Suppressor macrophage treated with lipopolysaccharide for 4 hours (primary cell): ENCODE results near the gene DCAF4.
"Not testable (repeated sequence)": the region's sequence is repeated elsewhere in the genome, so short reads cannot be mapped to it uniquely, and the experiment has no call there.

ENCODE experiments used
- DNase-seq: peaks from one replicate; pipeline ENCODE4 v3.0.0-alpha.2; 2020

Gene DCAF4

DNA sequence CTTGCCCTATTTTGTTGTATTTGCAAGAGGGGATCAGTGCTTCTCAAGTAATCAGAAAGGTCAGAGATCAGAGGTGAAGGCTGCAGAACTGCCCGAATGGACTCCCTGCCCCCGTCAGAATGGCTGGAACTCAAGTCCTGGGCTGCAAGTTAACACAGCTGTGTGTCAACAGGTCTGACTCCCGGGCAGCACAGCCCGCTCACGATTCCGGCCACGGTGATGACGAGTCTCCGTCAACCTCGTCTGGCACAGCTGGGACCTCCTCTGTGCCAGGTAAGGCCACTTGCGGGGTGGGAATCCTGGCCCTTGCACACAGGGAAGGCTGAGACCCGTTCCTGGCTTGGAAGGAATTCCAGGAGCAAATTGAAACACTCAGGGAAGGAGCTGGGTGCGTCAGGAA, 13.4 kb downstream of the DCAF4 start:
- DNase-seq = no peak

GRCh38 chr14:72941286-72941985, 15.2 kb downstream of the DCAF4 start:
- DNase-seq = no peak

DNA sequence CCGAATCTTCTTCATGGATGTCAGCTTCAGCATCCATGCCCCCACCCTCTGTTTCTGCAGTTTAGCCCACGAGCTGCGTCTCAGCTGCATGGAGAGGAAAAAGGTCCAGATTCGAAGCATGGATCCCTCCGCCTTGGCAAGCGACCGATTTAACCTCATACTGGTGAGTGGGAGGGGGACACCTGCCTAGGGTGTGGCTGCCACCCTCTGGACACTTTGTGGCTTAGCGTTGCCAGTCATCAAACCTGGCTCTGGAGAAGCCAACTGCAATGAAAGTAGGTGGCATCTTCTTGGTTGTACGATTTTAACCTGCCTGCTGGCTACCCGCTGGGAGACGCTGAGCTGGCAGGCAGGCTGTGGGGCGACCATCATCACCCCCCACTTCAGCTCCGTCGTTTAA, 16.7 kb downstream of the DCAF4 start:
- DNase-seq = no peak

DNA sequence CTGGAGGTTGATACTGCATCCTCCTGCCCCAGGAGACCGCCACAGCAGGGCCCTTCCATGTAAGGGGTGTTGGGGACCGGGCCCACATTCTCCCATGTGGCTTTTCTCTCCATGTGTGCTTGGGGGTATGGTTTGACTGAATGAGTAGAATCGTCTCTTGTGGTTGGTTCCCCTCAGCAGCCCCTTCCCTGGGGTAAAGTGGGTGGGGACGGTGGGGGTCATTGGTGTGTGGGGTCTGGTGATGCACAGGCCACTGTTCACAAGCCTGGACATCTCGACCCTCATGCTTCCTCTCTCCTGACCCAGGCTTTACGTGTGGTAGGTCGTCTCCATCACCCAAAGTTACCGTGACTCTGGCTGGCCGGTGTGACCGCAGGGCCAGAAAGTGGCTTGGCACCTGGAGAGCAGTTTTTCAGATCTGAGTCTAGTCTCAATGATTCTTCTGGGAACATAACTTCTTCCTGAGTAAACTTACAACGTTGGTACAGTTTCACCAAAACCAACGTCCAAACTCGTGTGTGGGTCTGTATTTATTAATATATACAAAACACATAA, 17.7 kb downstream of the DCAF4 start:
- DNase-seq = no peak

GRCh38 chr14:72945356-72946027, 19.2 kb downstream of the DCAF4 start:
- peak; percentile 22 for DNase-seq

DNA sequence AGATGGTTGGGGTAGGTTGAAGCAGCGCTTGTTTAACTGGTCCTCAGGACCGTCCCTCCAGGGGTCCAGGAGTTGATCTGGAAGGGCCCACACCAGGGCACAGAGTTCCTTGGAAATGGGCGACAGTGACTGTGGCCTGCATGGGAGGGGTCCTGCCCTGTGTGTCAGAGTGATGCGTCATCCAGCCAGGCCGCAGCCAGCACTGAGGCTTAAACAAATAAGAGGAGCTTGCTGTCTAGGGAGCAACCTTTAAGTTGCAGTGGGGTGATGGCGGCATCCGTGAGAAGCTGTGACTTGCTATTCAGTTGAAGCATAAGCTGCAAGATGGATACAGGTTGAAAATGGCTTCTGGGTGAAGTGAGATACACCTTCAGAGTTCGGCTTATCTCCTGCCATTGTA, 20.2 kb downstream of the DCAF4 start:
- no peak for DNase-seq

- no peak for DNase-seq
These were observed 21.3 kb downstream of the DCAF4 start for GRCh38 chr14:72947366-72948160.

- DNase-seq = peak; percentile 72
These were observed 22.3 kb downstream of the DCAF4 start for GRCh38 chr14:72948481-72949138.

DNA sequence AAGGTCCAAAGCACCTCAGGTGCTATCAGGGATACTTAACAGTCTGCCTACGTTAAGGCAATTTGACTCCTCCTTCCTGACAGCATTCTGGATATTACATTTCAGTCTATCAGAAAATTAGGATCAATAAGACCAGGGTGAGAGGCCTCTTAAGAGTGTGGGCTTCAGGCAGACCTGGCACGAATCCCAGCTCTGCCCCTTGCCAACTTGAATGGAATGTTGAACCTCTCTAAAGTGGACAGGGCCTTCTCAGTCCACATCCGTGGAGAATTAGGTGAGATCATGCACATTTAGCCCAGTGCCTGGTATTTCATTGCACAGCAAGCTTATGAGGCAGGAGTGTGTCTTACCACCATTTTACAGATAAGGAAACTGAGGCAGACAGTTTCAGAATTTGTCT, 25.9 kb downstream of the DCAF4 start:
- DNase-seq = no peak

- not testable (repeated sequence) for DNase-seq
These were observed 30.5 kb downstream of the DCAF4 start for GRCh38 chr14:72956741-72957140.

DNA sequence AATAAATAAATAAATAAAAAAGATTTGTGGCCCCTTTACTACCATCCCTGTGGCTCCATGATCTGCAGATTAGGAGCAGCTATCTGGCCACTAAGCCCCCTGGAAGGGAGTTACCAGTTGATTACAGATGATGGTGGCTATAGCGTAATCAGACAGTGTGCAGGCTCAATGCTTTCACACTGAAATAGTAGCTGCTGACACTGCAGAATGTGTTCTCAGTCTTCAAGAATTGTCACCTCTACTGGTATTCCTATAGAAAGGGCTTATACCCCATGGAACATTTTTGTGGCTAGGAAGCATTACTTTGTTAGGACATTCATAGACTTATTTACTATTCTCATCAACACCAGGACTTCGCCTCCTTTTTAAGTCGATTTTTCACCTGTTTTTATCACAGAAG, 30.9 kb downstream of the DCAF4 start:
- no peak for DNase-seq

DNA sequence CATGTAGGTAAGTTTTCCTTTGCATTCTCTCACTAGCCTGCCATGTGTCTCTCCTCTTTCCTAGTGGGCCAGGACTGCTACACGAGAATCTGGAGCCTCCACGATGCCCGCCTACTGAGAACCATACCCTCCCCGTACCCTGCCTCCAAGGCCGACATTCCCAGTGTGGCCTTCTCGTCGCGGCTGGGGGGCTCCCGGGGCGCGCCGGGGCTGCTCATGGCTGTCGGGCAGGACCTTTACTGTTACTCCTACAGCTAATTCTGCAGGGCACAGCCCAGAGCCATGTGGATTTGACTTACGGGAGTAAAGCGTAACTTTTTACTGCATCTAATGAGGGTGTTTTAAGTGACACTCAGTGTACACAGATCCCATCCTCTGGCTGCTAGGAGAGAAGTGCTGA, 32.3 kb downstream of the DCAF4 start:
- no peak for DNase-seq

- not testable (repeated sequence) for DNase-seq
These were observed 34.8 kb downstream of the DCAF4 start for GRCh38 chr14:72961016-72961415.

GRCh38 chr14:72961579-72962335, 35.5 kb downstream of the DCAF4 start:
- no peak for DNase-seq

GRCh38 chr14:72962336-72962754, 36.1 kb downstream of the DCAF4 start:
- DNase-seq = not testable (repeated sequence)

DNA sequence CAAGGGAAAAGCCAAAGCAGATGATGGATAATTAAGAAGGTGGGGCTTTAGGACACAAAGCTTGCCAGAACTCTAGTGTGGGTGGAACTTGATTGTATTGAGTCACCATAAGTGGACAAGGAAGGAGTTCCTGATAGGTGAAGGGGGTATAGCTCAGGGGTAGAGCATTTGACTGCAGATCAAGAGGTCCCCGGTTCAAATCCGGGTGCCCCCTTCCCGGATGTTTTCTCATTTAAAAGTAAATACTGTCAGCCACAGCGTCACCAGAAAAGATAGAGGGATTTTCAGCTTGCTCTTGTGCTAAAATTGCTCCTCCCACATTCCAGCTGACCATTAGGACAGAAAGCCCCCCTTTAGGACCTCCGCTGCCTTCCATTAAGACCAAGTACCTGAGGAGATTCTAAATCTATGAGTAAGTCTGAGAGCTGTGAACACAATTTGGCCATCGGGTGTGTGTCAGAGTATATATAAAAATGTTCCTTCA, 36.6 kb downstream of the DCAF4 start:
- no peak for DNase-seq

GRCh38 chr14:72965249-72965648, 39.0 kb downstream of the DCAF4 start:
- DNase-seq = no peak

DNA sequence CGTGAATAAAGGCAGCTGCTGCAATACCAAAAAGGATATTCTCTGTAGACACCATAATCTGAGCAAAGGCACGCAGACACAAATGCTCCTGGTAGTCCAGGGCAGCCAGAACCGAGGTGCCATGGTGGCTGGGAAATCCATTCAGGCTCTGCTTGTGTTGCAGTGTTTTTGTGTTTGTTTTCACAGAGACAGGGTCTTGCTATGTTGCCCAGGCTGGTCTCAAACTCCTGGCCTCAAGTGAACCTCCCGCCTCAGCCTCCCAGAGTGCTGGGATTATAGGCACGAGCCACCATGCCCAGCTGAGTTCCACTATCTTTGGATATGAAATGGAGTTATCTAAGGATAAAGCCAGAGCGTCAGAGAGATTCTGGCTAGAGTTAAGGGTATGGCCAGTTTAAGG, 39.8 kb downstream of the DCAF4 start:
- DNase-seq = no peak

DNA sequence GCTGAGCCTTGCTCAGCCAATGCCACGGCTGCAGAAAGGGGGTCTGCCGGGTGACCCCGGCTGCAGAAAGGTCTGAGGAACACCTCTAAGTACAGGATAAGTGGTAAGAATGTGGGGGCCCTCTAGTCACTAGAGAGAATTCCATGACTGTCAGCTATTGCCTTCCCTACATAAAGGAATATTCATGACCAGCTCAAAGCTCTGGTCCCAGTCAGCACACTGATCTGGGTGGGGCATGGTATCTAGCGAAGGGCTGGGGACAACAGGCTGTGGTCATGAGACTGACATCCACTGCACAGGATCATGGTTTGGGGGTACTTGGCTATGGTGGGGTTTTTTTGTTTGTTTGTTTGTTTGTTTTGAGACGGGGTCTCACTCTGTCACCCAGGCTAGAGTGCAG, 42.1 kb downstream of the DCAF4 start:
- no peak for DNase-seq

GRCh38 chr14:72970058-72970630, 43.9 kb downstream of the DCAF4 start:
- DNase-seq = no peak

- DNase-seq = no peak
These were observed 44.7 kb downstream of the DCAF4 start for GRCh38 chr14:72970824-72971434.
